Stimulated activated CD4-positive, alpha-beta T cell treated with anti-CD3 and anti-CD28 coated beads, Interleukin-2, amount 100 ng/mL, for 48 hours (primary cell): ENCODE results near the gene SCYL3.
"Not testable (repeated sequence)": the region's sequence is repeated elsewhere in the genome, so short reads cannot be mapped to it uniquely, and the experiment has no call there.

Source experiments
- DNase-seq, 2 donors: peaks; one replicate each; pipeline ENCODE4 v3.0.0-alpha.2; 2020

Gene SCYL3

GRCh38 chr1:169868978-169869377, 24.7 kb downstream of the SCYL3 start:
- DNase-seq: no peak

- DNase-seq: no peak
These were observed 26.6 kb downstream of the SCYL3 start for GRCh38 chr1:169867012-169867675.

- no peak for DNase-seq
These were observed 27.1 kb downstream of the SCYL3 start for GRCh38 chr1:169866577-169866976.

- not testable (repeated sequence) for DNase-seq
These were observed 29.2 kb downstream of the SCYL3 start for GRCh38 chr1:169864531-169864930.

GRCh38 chr1:169860750-169861149, 32.9 kb downstream of the SCYL3 start:
- DNase-seq: no peak

GRCh38 chr1:169860187-169860586, 33.5 kb downstream of the SCYL3 start:
- DNase-seq: no peak

GRCh38 chr1:169859001-169859400, 34.7 kb downstream of the SCYL3 start:
- no peak for DNase-seq

- DNase-seq: no peak
These were observed 35.2 kb downstream of the SCYL3 start for GRCh38 chr1:169858467-169858866.

- DNase-seq: no peak
These were observed 40.4 kb downstream of the SCYL3 start for GRCh38 chr1:169853341-169853740.

GRCh38 chr1:169849346-169850022, 44.2 kb downstream of the SCYL3 start:
- DNase-seq: no peak

GRCh38 chr1:169848456-169848855, 45.2 kb downstream of the SCYL3 start:
- no peak for DNase-seq

GRCh38 chr1:169844941-169845608, 48.6 kb downstream of the SCYL3 start:
- DNase-seq: no peak

- DNase-seq: no peak
These were observed 54.8 kb downstream of the SCYL3 start for GRCh38 chr1:169838942-169839341.

GRCh38 chr1:169836198-169836597, 57.5 kb downstream of the SCYL3 start:
- no peak for DNase-seq

- DNase-seq: no peak
These were observed 58.0 kb downstream of the SCYL3 start for GRCh38 chr1:169835647-169836046.

GRCh38 chr1:169834869-169835268, 58.8 kb downstream of the SCYL3 start:
- no peak for DNase-seq

- no peak for DNase-seq
These were observed 60.4 kb downstream of the SCYL3 start for GRCh38 chr1:169833179-169833901.

GRCh38 chr1:169829671-169830070, 64.0 kb downstream of the SCYL3 start:
- no peak for DNase-seq

GRCh38 chr1:169824153-169824552, 69.5 kb downstream of the SCYL3 start:
- DNase-seq: no peak

- DNase-seq: no peak
These were observed 72.2 kb downstream of the SCYL3 start for GRCh38 chr1:169821500-169821899.

GRCh38 chr1:169816617-169817016, 77.1 kb downstream of the SCYL3 start:
- DNase-seq: no peak

GRCh38 chr1:169814265-169814664, 79.4 kb downstream of the SCYL3 start:
- DNase-seq: no peak

GRCh38 chr1:169812131-169812530, 81.6 kb downstream of the SCYL3 start:
- DNase-seq: no peak
